ENCODE results near the gene SMIM5.

SMIM5 gene

GRCh38 chr17:75602644-75603043, 30.6 kb upstream of the SMIM5 start:
- no peak for DNase-seq (ENCODE audit: low spot score)
- FAIRE-seq: no peak

- FAIRE-seq (no peak), DNase-seq (ENCODE audit: low spot score) (no peak)
Measured at GRCh38 chr17:75603123-75603522, 30.1 kb upstream of the SMIM5 start.

- FAIRE-seq (no peak), DNase-seq (ENCODE audit: low spot score) (no peak)
Measured at GRCh38 chr17:75604034-75604695, 29.1 kb upstream of the SMIM5 start.

- DNase-seq (ENCODE audit: low spot score) (no peak), FAIRE-seq (no peak)
Measured at GRCh38 chr17:75605790-75606189, 27.4 kb upstream of the SMIM5 start.

- DNase-seq (ENCODE audit: low spot score) (no peak), FAIRE-seq (no peak)
Measured at GRCh38 chr17:75607086-75607485, 26.1 kb upstream of the SMIM5 start.

- no peak for FAIRE-seq
- DNase-seq (ENCODE audit: low spot score): peak; percentile 27
Measured at GRCh38 chr17:75610103-75610984, 22.9 kb upstream of the SMIM5 start.

- no peak for DNase-seq (ENCODE audit: low spot score)
- no peak for FAIRE-seq
Measured at GRCh38 chr17:75611851-75612429, 21.3 kb upstream of the SMIM5 start.

GRCh38 chr17:75612906-75613626, 20.2 kb upstream of the SMIM5 start:
- DNase-seq (ENCODE audit: low spot score) (no peak), FAIRE-seq (no peak)

GRCh38 chr17:75614006-75614405, 19.2 kb upstream of the SMIM5 start:
- FAIRE-seq: no peak
- no peak for DNase-seq (ENCODE audit: low spot score)

GRCh38 chr17:75614556-75615270, 18.5 kb upstream of the SMIM5 start:
- no peak for DNase-seq (ENCODE audit: low spot score)
- no peak for FAIRE-seq

GRCh38 chr17:75615301-75615700, 17.9 kb upstream of the SMIM5 start:
- no peak for DNase-seq (ENCODE audit: low spot score)
- no peak for FAIRE-seq

GRCh38 chr17:75616521-75617122, 16.6 kb upstream of the SMIM5 start:
- FAIRE-seq: no peak

GRCh38 chr17:75617218-75617617, 16.0 kb upstream of the SMIM5 start:
- FAIRE-seq (no peak), DNase-seq (ENCODE audit: low spot score) (no peak)

More at GRCh38 chr17:75616521-75617122, 16.6 kb upstream of the SMIM5 start:
- DNase-seq (ENCODE audit: low spot score): no peak

- FAIRE-seq: no peak
Measured at GRCh38 chr17:75617675-75618074, 15.6 kb upstream of the SMIM5 start.

GRCh38 chr17:75619506-75620431, 13.5 kb upstream of the SMIM5 start:
- DNase-seq (ENCODE audit: low spot score) (peak; percentile 5), FAIRE-seq (no peak)

More at GRCh38 chr17:75617675-75618074, 15.6 kb upstream of the SMIM5 start:
- no peak for DNase-seq (ENCODE audit: low spot score)

GRCh38 chr17:75621489-75621888, 11.7 kb upstream of the SMIM5 start:
- FAIRE-seq (no peak), DNase-seq (ENCODE audit: low spot score) (no peak)

GRCh38 chr17:75622076-75622475, 11.2 kb upstream of the SMIM5 start:
- FAIRE-seq: no peak
- no peak for DNase-seq (ENCODE audit: low spot score)

GRCh38 chr17:75622771-75623273, 10.4 kb upstream of the SMIM5 start:
- no peak for DNase-seq (ENCODE audit: low spot score)
- no peak for FAIRE-seq

- DNase-seq (ENCODE audit: low spot score) (no peak), FAIRE-seq (no peak)
Measured at GRCh38 chr17:75623386-75623785, 9.8 kb upstream of the SMIM5 start.

Data from RCC 7860 (cell line).